B cell (primary cell): ENCODE measurements around the gene CD19.

Source experiments
- EZH2 ChIP-seq: IDR thresholded peaks from 2 replicates; pipeline ENCODE4 v1.6.1; 2012; ENCODE audit warnings: borderline replicate concordance, low read depth, mild to moderate bottlenecking, moderate library complexity, low read length; ENCODE audit not compliant: insufficient read depth, poor library complexity, severe bottlenecking
- TF ChIP-seq, protein P1 (sequence below): fragments of 200-600 bp; IDR thresholded peaks from one replicate; pipeline ENCODE4 v1.8.0; 2022; ENCODE audit warnings: antibody characterized with exemption, mild to moderate bottlenecking

DNA sequence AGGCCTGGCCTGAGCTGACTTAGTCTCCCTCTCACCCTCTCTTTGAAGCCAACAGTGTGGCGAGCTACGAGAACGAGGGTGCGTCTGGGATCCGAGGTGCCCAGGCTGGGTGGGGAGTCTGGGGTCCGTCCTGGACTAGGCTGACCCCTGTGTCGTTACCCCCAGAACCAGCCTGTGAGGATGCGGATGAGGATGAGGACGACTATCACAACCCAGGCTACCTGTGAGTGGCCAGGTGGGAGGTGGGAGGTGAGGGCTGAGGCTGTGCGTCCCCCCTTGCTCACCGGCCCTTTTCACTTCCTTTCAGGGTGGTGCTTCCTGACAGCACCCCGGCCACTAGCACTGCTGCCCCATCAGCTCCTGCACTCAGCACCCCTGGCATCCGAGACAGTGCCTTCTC lies 54.7 kb downstream of the CD19 start:
- TF ChIP-seq, protein P1, sequence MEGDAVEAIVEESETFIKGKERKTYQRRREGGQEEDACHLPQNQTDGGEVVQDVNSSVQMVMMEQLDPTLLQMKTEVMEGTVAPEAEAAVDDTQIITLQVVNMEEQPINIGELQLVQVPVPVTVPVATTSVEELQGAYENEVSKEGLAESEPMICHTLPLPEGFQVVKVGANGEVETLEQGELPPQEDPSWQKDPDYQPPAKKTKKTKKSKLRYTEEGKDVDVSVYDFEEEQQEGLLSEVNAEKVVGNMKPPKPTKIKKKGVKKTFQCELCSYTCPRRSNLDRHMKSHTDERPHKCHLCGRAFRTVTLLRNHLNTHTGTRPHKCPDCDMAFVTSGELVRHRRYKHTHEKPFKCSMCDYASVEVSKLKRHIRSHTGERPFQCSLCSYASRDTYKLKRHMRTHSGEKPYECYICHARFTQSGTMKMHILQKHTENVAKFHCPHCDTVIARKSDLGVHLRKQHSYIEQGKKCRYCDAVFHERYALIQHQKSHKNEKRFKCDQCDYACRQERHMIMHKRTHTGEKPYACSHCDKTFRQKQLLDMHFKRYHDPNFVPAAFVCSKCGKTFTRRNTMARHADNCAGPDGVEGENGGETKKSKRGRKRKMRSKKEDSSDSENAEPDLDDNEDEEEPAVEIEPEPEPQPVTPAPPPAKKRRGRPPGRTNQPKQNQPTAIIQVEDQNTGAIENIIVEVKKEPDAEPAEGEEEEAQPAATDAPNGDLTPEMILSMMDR = no peak
- no peak for TF ChIP-seq EZH2
